Right lobe of liver (tissue), 4 donors: Measurements from ENCODE around the gene CHPF.

Source experiments
- POLR2A ChIP-seq: fragments of 450-650 bp; IDR thresholded peaks from one replicate; pipeline ENCODE4 v1.6.1; 2017; ENCODE audit warnings: antibody characterized with exemption, mild to moderate bottlenecking
- TF ChIP-seq, protein P1 (sequence below), 4 donors: fragments of 200-600 bp in 3 of 4; fragments of 450-650 bp in 1 of 4; IDR thresholded peaks; one replicate each; pipeline versions ENCODE4 v1.5.1 to v1.8.0; 2016 to 2022; ENCODE audit warnings: antibody characterized with exemption in 4 of 4, mild to moderate bottlenecking in 2 of 4
- donor health status: DM: no; HTN: no; CAD: no.
- donor health status: DM: no; HTN: no; CAD: no.
- donor health status: DM: no; HTN: yes; CAD: no.

GRCh38 chr2:219561179-219562048, 17.8 kb upstream of the CHPF start:
- TF ChIP-seq, protein P1, sequence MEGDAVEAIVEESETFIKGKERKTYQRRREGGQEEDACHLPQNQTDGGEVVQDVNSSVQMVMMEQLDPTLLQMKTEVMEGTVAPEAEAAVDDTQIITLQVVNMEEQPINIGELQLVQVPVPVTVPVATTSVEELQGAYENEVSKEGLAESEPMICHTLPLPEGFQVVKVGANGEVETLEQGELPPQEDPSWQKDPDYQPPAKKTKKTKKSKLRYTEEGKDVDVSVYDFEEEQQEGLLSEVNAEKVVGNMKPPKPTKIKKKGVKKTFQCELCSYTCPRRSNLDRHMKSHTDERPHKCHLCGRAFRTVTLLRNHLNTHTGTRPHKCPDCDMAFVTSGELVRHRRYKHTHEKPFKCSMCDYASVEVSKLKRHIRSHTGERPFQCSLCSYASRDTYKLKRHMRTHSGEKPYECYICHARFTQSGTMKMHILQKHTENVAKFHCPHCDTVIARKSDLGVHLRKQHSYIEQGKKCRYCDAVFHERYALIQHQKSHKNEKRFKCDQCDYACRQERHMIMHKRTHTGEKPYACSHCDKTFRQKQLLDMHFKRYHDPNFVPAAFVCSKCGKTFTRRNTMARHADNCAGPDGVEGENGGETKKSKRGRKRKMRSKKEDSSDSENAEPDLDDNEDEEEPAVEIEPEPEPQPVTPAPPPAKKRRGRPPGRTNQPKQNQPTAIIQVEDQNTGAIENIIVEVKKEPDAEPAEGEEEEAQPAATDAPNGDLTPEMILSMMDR (IDR thresholded peaks at IDR 0.05) = no peak
- TF ChIP-seq POLR2A = no peak
